Stimulated activated CD4-positive, alpha-beta T cell treated with anti-CD3 and anti-CD28 coated beads, Interleukin-12 subunit alpha, Interleukin-12 subunit beta, amount 100 ng/mL, for 48 hours (primary cell): Measurements from ENCODE around the gene RUNX2.

ENCODE experiments used
- DNase-seq, 3 donors: peaks; one replicate each; pipeline ENCODE4 v3.0.0-alpha.2; 2020; ENCODE audit warnings: low read depth in 2 of 3, low spot score in 1 of 3

RUNX2 gene

DNA sequence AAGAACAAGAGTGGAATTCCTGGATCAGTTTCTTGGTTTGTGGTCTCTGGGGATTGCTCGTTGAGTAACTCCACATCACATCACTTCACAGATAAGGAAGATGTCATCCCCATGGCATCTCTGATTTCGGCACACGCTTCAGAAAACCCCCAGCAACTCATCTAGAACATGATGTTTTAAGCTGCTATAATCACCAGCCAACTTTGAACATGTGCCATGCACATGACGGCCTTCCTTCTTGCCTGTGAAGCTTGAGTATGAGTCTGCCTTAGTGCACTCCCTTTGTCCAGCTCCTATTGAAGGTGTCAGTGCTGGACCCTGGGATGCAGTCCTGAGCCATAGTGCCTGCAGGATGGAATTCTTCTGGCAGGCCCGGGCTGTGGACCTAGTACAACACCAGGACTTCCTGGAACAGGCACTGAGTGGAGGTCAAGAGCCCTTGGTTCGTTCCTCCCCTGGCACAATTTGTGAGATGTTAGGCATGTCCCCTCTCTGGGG lies 281.1 kb downstream of the RUNX2 start:
- DNase-seq: no peak

DNA sequence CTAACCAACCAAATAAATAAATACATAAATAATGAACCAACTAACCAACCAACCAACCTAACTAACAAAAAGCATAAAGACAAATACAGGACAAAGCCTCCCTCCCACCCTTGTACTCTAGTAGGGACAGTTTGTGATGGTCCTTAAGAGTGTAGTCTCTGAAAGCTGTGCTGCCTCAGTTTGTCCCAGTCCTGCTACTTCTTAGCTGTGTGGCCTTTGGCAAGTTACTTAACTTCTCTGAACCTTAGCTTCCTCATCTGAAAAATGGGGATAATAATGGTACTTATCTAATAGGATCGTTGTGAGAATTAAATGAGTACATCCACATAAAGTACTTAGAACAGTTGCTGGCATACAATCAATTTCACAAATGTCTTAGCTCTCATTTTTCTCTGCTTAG lies 282.2 kb downstream of the RUNX2 start:
- no peak for DNase-seq

DNA sequence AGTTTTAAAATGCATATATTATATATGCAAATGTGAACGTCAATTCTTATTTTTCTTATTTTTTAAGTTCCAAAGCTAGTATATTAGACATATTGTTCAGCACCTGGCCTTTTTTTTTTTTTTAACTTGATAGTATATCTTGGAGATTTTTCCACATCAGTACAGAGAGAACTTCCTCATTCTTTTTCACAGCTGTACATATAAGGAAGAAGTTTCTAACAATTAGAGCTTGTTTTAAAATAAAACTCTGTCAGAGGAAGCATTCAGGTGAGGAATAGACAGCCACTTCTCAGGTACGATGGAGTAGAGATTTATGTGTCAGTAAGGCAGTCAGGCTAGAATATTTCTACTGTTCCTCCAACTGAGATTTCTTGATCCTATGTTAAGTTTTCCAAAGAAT lies 282.7 kb downstream of the RUNX2 start:
- no peak for DNase-seq

DNA sequence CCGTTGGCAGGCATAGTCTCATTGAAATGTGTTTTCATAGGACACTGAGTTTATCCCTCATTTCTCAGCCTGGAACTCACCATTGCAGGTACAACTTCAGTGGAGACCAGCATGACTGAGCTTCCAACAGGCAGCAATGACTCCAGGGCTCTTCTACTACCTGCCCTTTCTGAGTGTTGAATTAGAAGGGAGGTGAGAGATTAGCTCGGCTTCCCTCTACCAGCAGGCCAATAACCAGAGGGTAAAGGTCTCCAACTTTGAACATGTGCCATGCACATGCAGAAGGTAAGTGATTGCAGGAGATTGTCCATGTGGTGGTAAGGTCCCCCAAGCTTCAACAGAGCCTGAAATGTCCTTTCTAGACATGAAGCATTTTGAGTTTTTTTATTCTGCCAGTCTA lies 283.4 kb downstream of the RUNX2 start:
- no peak for DNase-seq

DNA sequence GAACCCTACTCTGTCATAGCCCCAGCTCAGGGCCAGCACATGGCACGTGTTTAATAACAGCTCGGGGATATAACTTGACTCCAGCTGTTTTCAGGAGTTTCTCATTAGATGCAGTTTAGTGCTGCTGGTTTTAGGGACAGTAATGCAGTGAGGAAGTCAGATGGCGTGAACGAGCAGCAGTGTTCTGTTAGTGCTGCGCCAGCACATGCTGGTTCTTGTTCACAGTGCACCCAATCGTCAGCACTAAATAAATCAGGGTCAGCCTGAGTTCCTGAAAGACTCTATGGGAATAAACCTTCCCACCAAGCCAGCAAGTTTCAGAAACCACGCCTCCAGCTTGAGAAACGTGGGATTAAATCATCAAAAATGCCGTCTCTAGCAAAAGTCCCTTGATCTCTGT lies 285.5 kb downstream of the RUNX2 start:
- no peak for DNase-seq

DNA sequence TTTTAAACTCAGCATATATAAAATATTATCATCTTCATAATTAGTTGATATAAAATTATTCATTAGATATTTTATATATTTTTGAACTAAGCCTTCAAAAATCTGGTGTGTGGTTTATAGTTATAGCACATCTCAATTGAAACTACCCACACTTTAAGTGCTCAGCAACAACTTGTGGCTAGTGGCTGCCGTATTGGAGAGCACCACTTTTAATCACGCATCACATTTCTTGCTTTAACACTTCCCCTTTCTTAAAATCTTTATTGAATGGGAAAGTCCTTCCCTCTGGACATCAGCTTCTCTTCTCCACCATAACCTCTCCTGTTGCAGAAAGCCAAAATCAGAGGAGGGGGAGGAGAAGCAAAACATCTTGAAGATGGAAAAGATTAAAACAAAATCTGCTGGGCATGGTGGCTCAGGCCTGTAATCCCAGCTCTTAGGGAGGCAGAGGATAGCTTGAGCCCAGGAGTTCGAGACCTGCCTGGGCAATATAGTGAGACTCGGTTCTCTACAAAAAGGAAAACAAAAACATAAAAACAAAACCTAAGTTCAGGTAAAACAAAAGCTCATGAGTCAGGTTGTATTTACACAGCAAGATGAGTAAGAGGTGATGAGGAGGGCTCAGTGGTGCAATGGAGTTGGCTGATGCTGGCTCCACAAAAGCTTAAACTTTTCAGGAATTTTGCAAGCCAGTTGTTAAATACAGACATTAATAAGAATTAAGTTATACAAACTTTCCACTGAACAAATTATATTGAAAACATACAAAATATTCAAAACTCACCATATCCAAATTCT lies 286.6 kb downstream of the RUNX2 start:
- DNase-seq: no peak

DNA sequence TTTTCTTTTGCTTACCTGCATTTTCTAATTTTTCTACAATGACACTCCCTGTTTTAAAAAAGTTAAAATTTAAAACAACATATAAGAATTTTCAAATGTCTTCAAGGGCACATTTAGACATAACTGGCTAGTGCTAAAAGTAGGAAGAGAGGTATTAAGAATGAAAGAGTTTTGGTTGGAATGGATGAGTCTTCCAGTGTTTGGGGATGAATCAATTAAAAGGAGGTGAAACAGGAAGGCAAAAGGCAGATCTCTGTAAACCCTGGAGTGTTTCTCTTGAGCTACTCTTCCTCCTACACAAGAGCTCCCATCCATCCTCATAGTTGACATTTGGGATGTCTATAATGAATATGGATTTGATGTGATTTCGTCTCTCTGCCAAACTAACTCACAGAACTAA lies 288.1 kb downstream of the RUNX2 start:
- DNase-seq: no peak

DNA sequence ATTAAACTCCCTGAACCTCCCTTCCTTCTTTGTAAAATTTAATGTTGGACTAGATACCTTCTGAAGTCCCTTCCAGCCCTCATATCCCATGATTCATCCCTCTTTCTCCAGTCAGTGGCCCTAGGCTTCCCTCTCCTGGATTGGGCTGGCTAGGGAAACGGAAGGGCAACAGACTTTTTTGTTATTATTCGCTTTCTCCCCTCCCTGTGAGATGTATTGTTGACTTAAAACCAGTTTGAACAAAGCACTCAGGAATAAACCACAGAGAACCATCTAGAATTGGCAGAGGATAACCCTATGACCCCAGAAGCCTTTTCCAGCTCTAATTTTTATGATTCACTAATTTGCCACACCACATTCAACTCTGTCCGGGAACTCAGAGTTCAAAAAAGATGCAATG lies 289.3 kb downstream of the RUNX2 start:
- DNase-seq: no peak

DNA sequence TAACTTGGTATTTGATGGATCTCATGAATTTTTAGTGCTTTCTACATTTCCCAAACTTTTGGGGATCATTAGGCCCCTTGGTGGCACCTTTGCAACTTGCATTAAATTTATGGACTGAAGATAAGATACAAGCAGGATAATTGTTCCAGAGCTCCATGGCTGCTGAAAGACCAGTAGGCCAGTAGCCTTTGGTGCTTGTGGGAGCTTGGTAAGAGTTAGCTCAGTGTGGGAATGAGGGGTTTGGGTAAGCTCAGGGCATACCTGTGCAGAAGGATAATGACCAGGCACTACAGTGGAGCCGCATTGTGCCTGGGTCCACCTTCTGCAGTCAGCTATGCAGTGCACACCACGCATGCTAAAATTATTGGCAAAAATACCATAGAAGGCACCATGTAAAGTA lies 290.1 kb downstream of the RUNX2 start:
- DNase-seq: no peak

DNA sequence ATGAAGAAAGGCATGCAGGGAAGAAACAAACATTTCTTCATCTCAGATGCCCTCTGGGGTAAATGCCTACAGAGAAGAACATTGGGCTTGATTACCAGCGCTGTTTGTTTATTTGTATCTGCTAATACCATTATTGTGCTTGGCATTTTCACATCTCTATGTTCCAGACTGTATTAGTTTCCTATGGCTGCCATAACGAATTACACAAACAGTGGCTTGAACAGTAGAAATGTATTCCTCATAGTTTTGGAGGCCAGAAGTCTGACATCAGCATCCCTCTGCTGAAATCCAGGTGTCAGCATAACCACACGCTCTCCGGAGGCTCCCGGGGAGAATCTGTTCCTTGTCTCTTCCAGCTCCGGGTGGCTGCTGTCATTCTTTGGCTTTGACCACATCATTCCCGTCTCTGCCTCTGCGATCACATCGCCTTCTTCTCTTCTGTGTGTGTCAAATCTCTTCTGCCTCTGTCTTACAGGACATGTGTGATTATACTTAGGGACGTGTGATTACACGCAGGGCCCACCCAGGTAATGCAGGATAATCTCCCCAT lies 291.2 kb downstream of the RUNX2 start:
- DNase-seq: no peak

DNA sequence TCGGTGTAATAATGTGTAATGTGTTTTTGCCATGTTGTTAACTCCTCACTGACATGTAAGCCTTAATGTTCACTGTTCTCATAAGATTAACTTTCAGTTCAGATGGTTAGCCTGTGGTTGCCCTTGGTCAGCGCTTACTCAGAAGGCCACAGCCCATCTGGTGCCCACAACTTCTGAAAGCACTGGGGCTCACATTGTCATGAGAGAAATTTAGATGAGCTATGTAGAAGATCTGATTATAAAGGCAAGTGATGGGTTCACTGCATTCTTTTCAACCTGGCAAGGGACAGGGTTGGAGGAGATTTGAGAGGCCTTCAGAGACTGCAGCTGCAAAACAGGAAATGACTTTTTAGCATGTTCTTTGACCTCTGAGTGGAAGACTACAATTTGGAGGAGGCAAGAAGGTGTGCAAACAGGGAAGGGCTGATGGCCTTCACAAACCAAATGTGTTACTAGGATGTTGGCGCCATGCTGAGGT lies 291.9 kb downstream of the RUNX2 start:
- DNase-seq: no peak

DNA sequence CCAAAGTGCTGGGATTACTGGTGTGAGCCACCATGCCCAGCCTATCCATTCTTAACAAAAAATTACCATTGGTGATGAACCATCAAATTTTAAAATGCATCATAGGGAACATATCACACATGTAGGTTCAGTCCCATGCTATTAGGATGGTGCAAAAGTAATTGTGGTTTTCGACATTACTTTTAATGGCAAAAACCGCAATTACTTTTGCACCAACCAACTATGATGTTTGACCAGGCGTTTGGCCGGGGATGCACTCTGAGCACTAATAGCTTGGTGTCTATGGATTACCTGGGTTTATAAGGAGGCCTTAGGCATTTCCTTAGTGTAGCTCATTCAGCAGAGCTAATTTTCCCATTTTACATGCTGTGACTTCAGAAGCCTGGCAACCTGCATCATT lies 296.1 kb downstream of the RUNX2 start:
- DNase-seq: no peak

DNA sequence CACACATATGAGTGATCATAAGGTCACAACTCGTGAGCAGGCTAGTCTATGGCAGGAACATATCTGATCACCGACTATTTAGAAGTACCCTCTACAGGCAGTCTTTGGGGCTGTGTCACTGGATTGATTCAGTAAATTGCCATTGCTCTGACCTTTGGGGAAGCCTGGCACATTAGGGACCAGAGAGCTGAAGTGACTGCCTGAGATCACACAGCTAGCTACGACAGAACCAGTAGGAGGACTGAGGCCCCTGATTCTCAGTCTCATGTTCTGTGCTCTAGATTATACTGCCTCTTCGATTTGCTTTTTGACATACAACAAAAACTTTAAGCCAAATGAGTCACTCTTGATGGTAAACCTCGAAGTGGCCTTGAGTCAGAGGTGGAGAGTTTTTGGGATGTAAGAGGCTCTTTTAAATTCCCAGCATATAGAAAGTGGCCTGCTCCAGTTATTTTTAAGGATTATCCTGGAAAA lies 297.1 kb downstream of the RUNX2 start:
- DNase-seq: peak in 1 of 3 donors; percentile 11

DNA sequence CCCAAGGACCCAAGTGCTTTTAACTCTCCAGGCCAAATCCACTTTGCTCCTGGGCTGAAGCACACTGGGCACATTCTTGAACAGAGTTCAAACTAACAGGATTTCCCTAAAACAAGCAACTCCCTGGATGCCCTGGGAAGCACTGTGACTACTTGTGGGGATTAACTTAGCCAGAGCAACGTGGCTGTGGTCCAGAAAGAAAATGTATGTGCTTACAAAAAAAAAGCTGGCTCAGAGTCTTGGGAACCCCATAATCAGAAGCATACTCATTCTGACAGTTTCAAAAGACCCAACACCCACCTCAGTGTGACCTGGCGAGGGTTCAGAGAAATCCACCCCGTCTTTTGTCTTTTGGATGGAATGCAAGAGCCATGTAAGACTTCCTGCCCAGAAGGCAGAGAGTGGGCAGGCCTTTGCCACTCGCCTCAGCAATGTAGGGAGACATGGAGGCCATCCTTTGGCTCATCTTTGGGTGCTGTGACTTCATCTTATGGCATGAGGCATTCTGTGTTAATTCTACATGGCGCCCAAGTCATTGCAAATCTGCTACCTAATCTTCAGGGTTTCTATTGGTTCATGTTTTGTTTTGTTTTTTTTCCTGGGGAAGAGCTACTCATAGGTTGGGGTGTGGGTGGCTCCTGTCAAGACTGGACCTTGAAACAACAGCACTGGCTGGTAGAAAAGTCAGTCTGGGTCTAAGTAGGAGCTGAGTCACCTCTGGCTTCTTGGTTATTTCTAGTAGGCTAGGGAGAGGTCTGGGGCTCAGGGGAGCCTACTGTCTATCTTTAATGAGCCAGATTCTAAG lies 298.2 kb downstream of the RUNX2 start:
- peak in 1 of 3 donors; percentile 34 for DNase-seq

DNA sequence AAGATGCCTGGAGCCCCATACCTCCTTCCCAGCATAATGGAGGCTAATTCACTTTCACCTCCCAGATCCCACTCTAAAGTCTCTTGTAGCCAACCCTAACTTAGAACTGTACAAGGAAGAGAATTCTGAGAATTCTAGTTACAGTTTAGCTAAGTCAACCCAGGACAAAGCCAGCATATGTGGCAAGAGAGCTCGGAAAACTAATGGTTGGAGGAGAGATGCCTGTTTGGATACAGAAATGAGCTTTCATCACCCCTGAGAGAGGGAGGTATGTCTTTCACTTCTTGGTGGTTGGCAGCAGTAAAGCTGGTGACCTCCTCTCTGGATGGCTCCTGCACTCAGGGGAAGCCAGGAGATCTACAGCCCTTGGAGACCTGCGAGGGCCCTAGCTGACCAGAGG lies 302.2 kb downstream of the RUNX2 start:
- DNase-seq: no peak

DNA sequence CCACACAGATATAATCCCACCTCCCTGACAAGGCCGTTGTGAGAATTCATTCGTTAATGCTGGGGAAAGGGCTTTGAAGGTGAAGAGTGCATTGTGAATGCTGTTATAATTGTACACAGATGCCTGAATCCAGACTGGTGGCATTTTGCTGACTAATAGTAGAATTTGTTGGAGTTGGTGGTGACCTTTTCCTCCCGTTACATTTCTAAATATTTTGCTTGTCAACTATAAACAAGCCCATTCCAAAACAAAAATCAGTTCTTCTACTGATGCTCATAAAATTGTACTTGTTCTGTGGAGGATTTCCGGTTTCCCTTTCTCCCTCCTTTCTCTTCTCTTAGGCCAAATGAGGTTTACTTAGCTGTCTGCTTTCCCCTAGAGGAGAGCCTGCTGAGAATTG lies 302.7 kb downstream of the RUNX2 start:
- DNase-seq: no peak

DNA sequence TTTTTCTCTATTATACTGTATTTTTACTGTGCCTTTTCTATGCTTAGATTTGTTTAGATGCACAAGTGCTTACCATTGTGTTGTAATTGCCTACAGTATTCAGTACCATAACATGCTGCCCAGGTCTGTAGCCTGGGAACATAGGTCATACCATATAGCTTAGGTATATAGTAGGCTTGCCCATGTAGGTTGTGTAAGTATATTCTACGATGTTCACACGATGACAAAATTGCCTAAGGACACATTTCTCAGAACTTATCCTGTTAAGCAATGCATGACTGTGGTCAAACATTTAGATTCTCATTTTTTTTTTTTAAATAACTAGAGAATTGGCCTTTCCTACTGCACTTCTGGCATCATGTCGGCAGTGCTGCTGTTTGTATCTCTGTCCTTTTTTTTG lies 303.3 kb downstream of the RUNX2 start:
- DNase-seq: no peak

DNA sequence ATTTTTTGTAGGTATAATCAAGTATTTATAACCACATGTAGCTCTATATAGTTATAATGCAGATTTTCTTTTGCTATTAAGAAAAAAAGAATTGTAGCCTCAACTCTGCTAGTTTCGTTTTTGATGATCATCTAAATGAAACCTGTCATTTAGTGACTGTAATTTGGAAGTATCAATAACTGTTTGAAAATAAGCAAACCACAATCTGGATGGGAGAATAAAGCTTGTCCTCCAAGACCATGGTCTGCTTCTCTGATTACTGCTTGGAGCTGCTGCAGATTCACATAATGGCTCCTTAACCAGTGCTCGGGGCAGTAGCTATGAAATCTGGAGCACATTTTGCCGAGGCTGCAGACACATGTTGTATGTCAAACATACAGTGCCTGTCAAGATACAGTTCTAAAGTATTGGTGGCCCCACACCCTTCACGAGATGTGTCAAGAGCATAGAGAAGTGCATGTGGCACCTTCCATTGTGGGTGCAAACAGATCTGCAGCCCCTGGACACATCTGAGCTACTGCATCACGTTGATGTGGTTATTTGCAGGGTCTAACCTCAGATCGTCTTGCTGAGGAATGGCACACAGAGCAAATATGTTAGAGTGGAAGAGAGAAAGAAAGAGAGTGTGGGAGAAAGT lies 305.3 kb downstream of the RUNX2 start:
- DNase-seq: no peak

DNA sequence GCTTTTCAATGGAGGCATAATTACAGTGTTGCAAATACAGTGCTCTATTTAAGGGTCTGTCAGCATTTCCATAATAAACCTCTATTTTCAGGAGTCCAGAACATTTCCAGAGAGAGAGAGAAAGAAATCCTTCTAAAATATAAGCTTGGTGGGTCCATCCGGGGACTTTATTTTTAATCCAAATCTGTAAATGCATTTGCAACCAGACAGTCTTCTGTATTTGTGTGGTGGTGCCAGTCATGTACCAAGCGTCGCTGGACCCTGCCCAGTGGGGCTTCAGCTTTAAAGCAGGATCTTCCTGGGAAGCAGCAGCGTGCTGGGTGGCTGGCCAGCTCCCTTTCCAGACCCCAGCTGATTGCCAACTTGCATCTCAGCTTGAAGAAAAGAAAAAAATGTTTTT lies 306.1 kb downstream of the RUNX2 start:
- no peak for DNase-seq

DNA sequence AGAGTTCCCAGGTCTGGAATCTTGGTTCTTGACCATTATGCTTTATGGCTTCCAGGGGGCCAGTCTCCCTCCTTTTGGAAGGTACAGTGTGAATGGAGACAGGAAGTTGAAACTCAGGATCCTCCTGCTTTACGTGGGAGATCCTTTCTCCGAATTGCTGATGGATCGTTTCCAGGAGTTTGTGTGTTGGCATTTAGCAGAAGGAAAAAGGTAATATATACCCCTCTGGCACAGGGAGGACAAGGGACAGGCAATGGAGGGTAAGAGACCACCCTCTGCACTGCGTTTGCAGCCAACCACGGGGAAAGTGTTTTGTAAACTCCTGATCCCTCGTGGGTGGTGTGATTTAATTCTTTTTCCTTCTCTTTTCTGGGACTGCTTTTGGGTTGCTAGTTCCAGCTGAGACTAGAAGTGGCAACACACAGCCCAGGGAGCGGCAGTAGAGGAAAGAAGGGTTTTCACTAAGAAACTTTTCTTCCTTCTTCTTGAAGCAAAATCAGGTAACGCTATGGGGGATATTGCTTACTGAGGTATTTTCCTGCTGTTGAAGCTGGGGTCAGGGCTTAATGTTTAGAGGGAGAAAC lies 307.2 kb downstream of the RUNX2 start:
- no peak for DNase-seq

DNA sequence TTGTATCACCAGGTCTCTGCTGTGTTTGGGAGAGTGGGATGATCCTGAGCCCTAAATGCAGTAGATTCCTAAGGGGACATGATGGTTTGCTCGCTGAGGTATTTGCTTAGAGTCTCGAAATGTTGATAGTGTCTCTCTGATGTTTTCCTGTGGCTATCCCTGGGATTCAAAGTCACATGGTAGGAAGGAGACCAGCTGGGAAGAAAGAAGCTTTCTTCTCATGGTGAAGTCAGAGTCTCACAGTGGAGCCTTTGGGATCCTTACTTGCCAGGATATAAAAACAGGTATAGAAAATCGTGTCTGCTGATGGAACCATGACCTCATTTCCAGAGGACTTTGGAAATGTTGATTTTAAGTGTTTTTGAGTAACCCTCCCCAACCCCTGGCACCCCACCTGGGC lies 308.9 kb downstream of the RUNX2 start:
- DNase-seq: no peak
